Heart left ventricle (tissue), 16 donors: ENCODE results near the gene SNRNP40. TPM values are rescaled to one million over a fixed set of nuclear protein-coding genes. Genes with fewer than 3 reads are reported as not detected.
"Not testable (repeated sequence)": the region's sequence is repeated elsewhere in the genome, so short reads cannot be mapped to it uniquely, and the experiment has no call there.

ENCODE experiments used
- ATAC-seq, 4 donors: fragments of 200-7000 bp; cut with Tn5 transposase; one replicate each; pipeline ENCODE4 v1.9.1; 2020 to 2022; ENCODE audit warnings: moderate library complexity in 4 of 4, mild to moderate bottlenecking in 3 of 4, moderate number of reproducible peaks in 1 of 4
- DNase-seq, 5 donors: peaks; one replicate each; pipeline ENCODE4 v3.0.0-alpha.2; 2020
- H3K27ac ChIP-seq, 12 donors: fragments of 200-600 bp; sonication (generic) in 4 of 12; one replicate each; pipeline versions ENCODE4 v1.5.0 to v1.8.0; 2016 to 2022; ENCODE audit warnings: mild to moderate bottlenecking in 2 of 12
- H3K27me3 ChIP-seq, 9 donors: fragments of 200-600 bp; sonication (generic) in 2 of 9; one replicate each; pipeline versions ENCODE4 v1.5.1 to v1.8.0; 2016 to 2022; ENCODE audit warnings: mild to moderate bottlenecking in 3 of 9
- H3K36me3 ChIP-seq, 9 donors: fragments of 200-600 bp; sonication (generic) in 2 of 9; one replicate each; pipeline versions ENCODE4 v1.5.0 to v1.8.0; 2018 to 2022; ENCODE audit warnings: mild to moderate bottlenecking in 2 of 9
- H3K4me1 ChIP-seq, 12 donors: fragments of 200-600 bp; sonication (generic) in 4 of 12; one replicate each; pipeline versions ENCODE4 v1.5.0 to v1.8.0; 2016 to 2022; ENCODE audit warnings: mild to moderate bottlenecking in 3 of 12
- H3K4me3 ChIP-seq, 12 donors: fragments of 200-600 bp; sonication (generic) in 4 of 12; one replicate each; pipeline versions ENCODE4 v1.5.0 to v1.8.0; 2017 to 2022; ENCODE audit warnings: mild to moderate bottlenecking in 9 of 12, moderate library complexity in 4 of 12
- H3K9me3 ChIP-seq, 12 donors: fragments of 200-600 bp; sonication (generic) in 4 of 12; one replicate each; pipeline versions ENCODE4 v1.5.0 to v1.8.0; 2016 to 2022; ENCODE audit warnings: mild to moderate bottlenecking in 1 of 12
- CTCF ChIP-seq, 12 donors: fragments of 200-600 bp; sonication (generic) in 4 of 12; IDR thresholded peaks; one replicate each; pipeline versions ENCODE4 v1.5.0 to v1.8.0; 2018 to 2022; ENCODE audit warnings: antibody characterized with exemption in 12 of 12, mild to moderate bottlenecking in 5 of 12
- POLR2A ChIP-seq, 2 donors: fragments of 450-650 bp; IDR thresholded peaks; one replicate each; pipeline ENCODE4 v1.6.1; 2017; ENCODE audit warnings: antibody characterized with exemption in 2 of 2, mild to moderate bottlenecking in 2 of 2, moderate library complexity in 2 of 2
- WGBS, 4 donors: extraction: QIAGEN DNeasy Blood & Tissue Kit in 2 of 4; methylation state at CpG; one replicate each; pipeline versions ENCODE4 v1.1.5 to v1.1.7; 2013 to 2018; 5-methylcytosine and 5-hydroxymethylcytosine counted together
- intact Hi-C, 10 donors: fragments of 100-400 bp; cut with DNase I; formaldehyde crosslinking; loops; one replicate each; pipeline versions ENCODE4 v1.11.1 to v1.14.2; 2022
- polyA plus RNA-seq, 2 donors: library from polyadenylated mRNA; stranded (reverse); fragments of 200-250 nt; gene quantifications; one replicate each; pipeline ENCODE4 v1.2.3, GENCODE V29; 2013
- total RNA-seq, 9 donors: library from RNA; depleted of rRNA in 2 of 9; stranded (reverse); fragments of >200 nt in 2 of 9; fragmentation: NEBNext Ultra II Directional in 3 of 9; extraction: Animal tissue kit (Norgen Biotek cat#: 25700) in 3 of 9; gene quantifications; one replicate each; pipeline versions ENCODE4 v1.1.0 to v1.2.4, GENCODE V29; 2016 to 2023
- donor health status: ischemic (EF 13 %, LVEDD 7.1; RV severe dilation, severe dysfunction).
- donor health status: healthy with polysubstance abuse.
- donor health status: DM: no; HTN: yes; CAD: no.
- donor health status: DM: no; HTN: no; CAD: no.
- donor health status: ischemic (EF 25% LVEDD 6.9; RV normal size, moderate dysfunction).
- donor health status: ischemic (EF 25% LVEDD 5.7; RV mildly dilated, moderate dysfunction).
- donor health status: healthy.
- donor health status: DM: yes; HTN: yes; CAD: no.
- donor health status: ischemic (EF 35%, LVEDD 5.7; RV mildly dilated, moderate dysfunction).
- donor health status: nonischemic (EF 11% LVEDD 7.7; RV severe dilation, severe dysfunction).
- donor health status: DM: yes; HTN: yes; CAD: no.
- donor health status: PGD.
- donor health status: ischemic (EF 29% LVEDD 5.4; RV normal size, mild dysfunction).
- donor health status: nonischemic (EF 23%, LVEDD 6.1; RV moderate dilation, normal function).

SNRNP40 gene
- total and polyA plus RNA-seq, 11 donors = 8.6 to 26.0 (median 17.6) TPM

DNA sequence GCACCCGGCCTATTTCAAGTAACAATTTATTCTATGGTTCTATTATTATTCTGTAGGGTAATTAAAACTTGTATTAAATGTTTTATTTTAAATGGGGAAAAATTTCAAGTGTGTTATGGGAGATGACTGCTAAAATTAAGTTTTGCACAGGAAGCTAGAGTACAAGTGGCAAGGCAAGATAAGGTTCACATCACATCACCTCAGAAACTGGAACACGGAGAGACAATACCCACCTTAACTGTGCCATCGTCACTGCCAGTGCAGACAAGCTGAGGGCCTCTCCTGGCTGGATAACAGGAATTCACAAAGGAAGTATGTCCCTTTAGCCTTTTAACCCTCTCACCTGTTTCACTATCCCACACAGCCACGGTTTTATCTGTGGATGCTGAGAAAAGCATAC lies 7.6 kb downstream of the SNRNP40 start:
- Histone ChIP-seq H3K27ac (no peak overlapping the region), H3K27me3 (no peaks in the 10 kb centered on the region), H3K36me3 (peaks cover 0 to 98% (median 87%) of the 10 kb centered on the region in 9 donors), H3K4me3 (no peak overlapping the region), H3K4me1 (no peaks in the 10 kb centered on the region), H3K9me3 (no peaks in the 10 kb centered on the region)
- ATAC-seq (no peak), DNase-seq (no peak)
- intact Hi-C loops = no loop called here
- TF ChIP-seq POLR2A (IDR thresholded peaks at IDR 0.05) (no peak), CTCF (IDR thresholded peaks at IDR 0.05) (no peak)
- 60 to 66% (median 64%) methylated on average over 4 of the region's 4 CpGs for WGBS, 4 donors

- DNase-seq, intact Hi-C loops, H3K27me3 ChIP-seq, H3K4me3 ChIP-seq, ATAC-seq, H3K4me1 ChIP-seq, H3K27ac ChIP-seq, H3K9me3 ChIP-seq: not testable (repeated sequence)
- peaks cover 0 to 100% (median 87%) of the 10 kb centered on the region in 9 donors for H3K36me3 ChIP-seq
- WGBS, 4 donors = 92 to 98% (median 96%) methylated on average over 4 of the region's 4 CpGs
Measured at GRCh38 chr1:31287791-31288190, 8.8 kb downstream of the SNRNP40 start.

DNA sequence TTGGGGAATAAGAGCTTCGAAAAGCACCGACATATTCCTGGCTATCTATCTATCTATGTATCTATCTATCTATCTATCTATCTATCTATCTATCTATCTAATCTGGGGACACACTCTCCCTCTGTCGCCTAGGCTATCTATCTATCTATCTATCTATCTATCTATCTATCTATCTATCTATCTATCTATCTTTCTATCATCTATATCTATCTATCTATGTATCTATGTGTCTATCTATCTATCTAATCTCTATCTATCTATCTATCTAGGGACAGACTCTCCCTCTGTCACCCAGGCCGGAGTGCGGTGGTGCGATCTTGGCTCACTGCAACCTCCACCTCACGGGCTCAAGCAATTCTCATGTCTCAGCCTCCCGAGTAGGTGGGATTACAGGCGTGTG lies 14.2 kb downstream of the SNRNP40 start:
- peaks cover 0 to 99% (median 88%) of the 10 kb centered on the region in 9 donors for H3K36me3 ChIP-seq
- ATAC-seq, DNase-seq, H3K27ac ChIP-seq, H3K27me3 ChIP-seq, H3K4me1 ChIP-seq, H3K9me3 ChIP-seq, H3K4me3 ChIP-seq, intact Hi-C loops: not testable (repeated sequence)
- 92 to 96% (median 94%) methylated on average over 9 of the region's 9 CpGs for WGBS, 4 donors

GRCh38 chr1:31273619-31274018 lies 23.0 kb downstream of the SNRNP40 start:
- TF ChIP-seq POLR2A (IDR thresholded peaks at IDR 0.05) = no peak
- no peak for TF ChIP-seq CTCF (IDR thresholded peaks at IDR 0.05)
- Histone ChIP-seq H3K9me3 (no peaks in the 10 kb centered on the region), H3K27me3 (no peaks in the 10 kb centered on the region), H3K36me3 (peaks cover 0 to 100% (median 84%) of the 10 kb centered on the region in 9 donors), H3K4me1 (peaks cover 0 to 7% (median 0%) of the 10 kb centered on the region in 12 donors), H3K4me3 (no peak overlapping the region), H3K27ac (no peak overlapping the region)
- 85 to 89% (median 87%) methylated on average over 2 of the region's 2 CpGs for WGBS, 4 donors
- DNase-seq = no peak
- intact Hi-C loops = no loop called here
- no peak for ATAC-seq

- H3K4me3 ChIP-seq = no peak overlapping the region
- intact Hi-C loops = no loop called here
- TF ChIP-seq CTCF (IDR thresholded peaks at IDR 0.05) = no peak
- no peak for TF ChIP-seq POLR2A (IDR thresholded peaks at IDR 0.05)
Measured at GRCh38 chr1:31272369-31272768, 24.2 kb downstream of the SNRNP40 start.

More at GRCh38 chr1:31272369-31272768, 24.2 kb downstream of the SNRNP40 start:
- Histone ChIP-seq H3K4me1 (peaks cover 0 to 7% (median 0%) of the 10 kb centered on the region in 12 donors), H3K36me3 (peaks cover 0 to 100% (median 84%) of the 10 kb centered on the region in 9 donors), H3K27ac (no peak overlapping the region), H3K9me3 (no peaks in the 10 kb centered on the region), H3K27me3 (no peaks in the 10 kb centered on the region)
- ATAC-seq = no peak
- 37 to 44% (median 42%) methylated on average over 3 of the region's 3 CpGs for WGBS, 4 donors
- no peak for DNase-seq
